K562 (cell line): Measurements from ENCODE around the gene CPN2. TPM values are rescaled to one million over a fixed set of nuclear protein-coding genes. Genes with fewer than 3 reads are reported as not detected.

Experiments used
- ATAC-seq: fragments of 200-7000 bp; cut with Tn5 transposase; 3 replicates; pipeline ENCODE4 v1.9.1; 2020; ENCODE audit warnings: moderate library complexity
- BruUV-seq: library from RNA; stranded (reverse); fragments of 400-500 nt; replicated peaks from 2 replicates; lab custom pipeline; 2021; lab: Mats Ljungman, UMichigan
- CTCF ChIA-PET: fragments of 300-600 bp; formaldehyde crosslinking; extraction: SDS; loops from one replicate; lab custom pipeline; 2021; ENCODE audit warnings: low intra/inter-chr PET ratio; lab: Yijun Ruan, JAX
- POLR2A ChIA-PET: fragments of 300-600, 350-650 bp; sonication (Branson Sonifier 250); formaldehyde crosslinking; extraction: SDS; loops from one replicate; lab custom pipeline; 2021; ENCODE audit warnings: antibody characterized with exemption, inconsistent platforms; lab: Yijun Ruan, JAX
- DNase-seq, 4 experiments: peaks; one replicate each; pipeline versions ENCODE4 v3.0.0 to v3.0.0-alpha.2; 2011 to 2018; ENCODE audit warnings: low spot score in 3 of 4, mixed read lengths in 3 of 4; ENCODE audit errors: extremely low read depth in 1 of 4
- FAIRE-seq: peaks from 2 replicates; lab custom pipeline; 2011; peaks lifted over from hg19 to GRCh38; lab: Jason Lieb, UNC
- H2AFZ ChIP-seq: 2 replicates; pipeline ENCODE4 v1.6.0; 2011; ENCODE audit warnings: low read depth, low read length, control low read depth, inconsistent platforms
- H3K27ac ChIP-seq: fragments of 200-600 bp; 3 replicates; pipeline ENCODE4 v1.8.0; 2011; ENCODE audit warnings: low read depth, mild to moderate bottlenecking, control low read depth, inconsistent platforms, low read length, moderate library complexity, mixed read lengths; ENCODE audit errors: extremely low read depth
- H3K27me3 ChIP-seq, 2 experiments: fragments of 300-600 bp in 1 of 2; 2 replicates in 1 of 2; 3 replicates in 1 of 2; pipeline versions ENCODE4 v1.6.0 to v1.8.0; 2011; ENCODE audit warnings: inconsistent platforms in 2 of 2, low read length in 2 of 2, mild to moderate bottlenecking in 1 of 2, mixed read lengths in 1 of 2, moderate library complexity in 1 of 2; ENCODE audit not compliant: control insufficient read depth in 2 of 2, insufficient read depth in 2 of 2
- H3K36me3 ChIP-seq: fragments of 300-600 bp; 3 replicates; pipeline ENCODE4 v1.8.0; 2011; ENCODE audit warnings: mild to moderate bottlenecking, low read length, inconsistent platforms; ENCODE audit not compliant: control insufficient read depth, insufficient read depth
- H3K4me1 ChIP-seq, 2 experiments: fragments of 200-600 bp in 1 of 2; replicated peaks in 1 of 2; 2 replicates in 1 of 2; 3 replicates in 1 of 2; pipeline versions ENCODE4 v1.5.1 to v1.8.0; 2011; ENCODE audit warnings: inconsistent platforms in 2 of 2, low read length in 2 of 2, mild to moderate bottlenecking in 1 of 2, mixed read lengths in 1 of 2, moderate library complexity in 1 of 2; ENCODE audit not compliant: control insufficient read depth in 2 of 2, insufficient read depth in 2 of 2
- H3K4me2 ChIP-seq: 2 replicates; pipeline ENCODE4 v1.6.1; 2011; ENCODE audit warnings: low read length, control low read depth, inconsistent platforms, mixed read lengths; ENCODE audit not compliant: insufficient read depth
- H3K4me3 ChIP-seq: fragments of 200-600 bp; sonication (generic), shearing (Covaris generic); 2 replicates; pipeline ENCODE4 v1.5.1; 2016; ENCODE audit warnings: control low read depth, inconsistent platforms
- H3K79me2 ChIP-seq: fragments of 200-600 bp; 3 replicates; pipeline ENCODE4 v1.8.0; 2011; ENCODE audit warnings: low read length, inconsistent platforms; ENCODE audit not compliant: control insufficient read depth, insufficient read depth
- H3K9ac ChIP-seq, 2 experiments: 2 replicates each; pipeline versions ENCODE4 v1.6.0 to v1.6.1; 2011; ENCODE audit warnings: low read depth in 2 of 2, low read length in 2 of 2, control low read depth in 1 of 2, inconsistent platforms in 1 of 2, mild to moderate bottlenecking in 1 of 2, mixed read lengths in 1 of 2; ENCODE audit not compliant: insufficient read depth in 1 of 2
- H3K9me1 ChIP-seq: one replicate; pipeline ENCODE4 v1.6.0; 2011; ENCODE audit warnings: inconsistent platforms, mild to moderate bottlenecking, low read length, moderate library complexity; ENCODE audit not compliant: control insufficient read depth, insufficient read depth
- H3K9me3 ChIP-seq: replicated peaks from 2 replicates; pipeline ENCODE4 v1.5.1; 2011; ENCODE audit warnings: low read depth, low read length, inconsistent platforms; ENCODE audit not compliant: control insufficient read depth, insufficient read depth
- H4K20me1 ChIP-seq: replicated peaks from 2 replicates; pipeline ENCODE4 v1.6.1; 2011; ENCODE audit warnings: low read length, inconsistent platforms, mixed read lengths; ENCODE audit not compliant: control insufficient read depth, insufficient read depth
- BHLHE40 ChIP-seq: IDR thresholded peaks from 2 replicates; pipeline ENCODE4 v1.6.1; 2011; ENCODE audit warnings: low read length, improper control_type of control experiment
- BRD9 ChIP-seq: fragments of 450-650 bp; IDR thresholded peaks from 2 replicates; pipeline ENCODE4 v1.6.1; 2018; ENCODE audit warnings: low read depth; ENCODE audit not compliant: partially characterized antibody
- CBFB ChIP-seq: sonication (generic); formaldehyde crosslinking; IDR thresholded peaks from 2 replicates; pipeline ENCODE4 v1.4.0; 2020; ENCODE audit warnings: mild to moderate bottlenecking, missing genetic modification reagents
- EHMT2 ChIP-seq: fragments of 450-650 bp; IDR thresholded peaks from 2 replicates; pipeline ENCODE4 v1.6.1; 2018; ENCODE audit warnings: antibody characterized with exemption
- ERF ChIP-seq: fragments of 450-650 bp; formaldehyde crosslinking; IDR thresholded peaks from 2 replicates; pipeline ENCODE4 v1.4.0; 2020; ENCODE audit warnings: mild to moderate bottlenecking, mixed read lengths
- EZH2 ChIP-seq: IDR thresholded peaks from 2 replicates; pipeline ENCODE4 v1.6.1; 2012; ENCODE audit warnings: low read depth, mild to moderate bottlenecking, inconsistent platforms, low read length, borderline replicate concordance
- FOXA1 ChIP-seq: fragments of 450-650 bp; IDR thresholded peaks from 2 replicates; pipeline ENCODE4 v1.6.1; 2016; ENCODE audit warnings: mild to moderate bottlenecking, borderline replicate concordance
- FOXM1 ChIP-seq, 2 experiments: fragments of 450-650 bp in 1 of 2; sonication (generic) in 1 of 2; formaldehyde crosslinking in 1 of 2; IDR thresholded peaks; 2 replicates each; pipeline versions ENCODE4 v1.6.1 to v1.9.0; 2017 to 2022; ENCODE audit warnings: low read depth in 2 of 2, mild to moderate bottlenecking in 2 of 2, missing genetic modification reagents in 1 of 2, moderate library complexity in 1 of 2
- HIVEP1 ChIP-seq: fragments of 250-450 bp; sonication (Bioruptor Pico); IDR thresholded peaks from 2 replicates; pipeline ENCODE4 v1.4.0; 2020; ENCODE audit warnings: mild to moderate bottlenecking
- MTA1 ChIP-seq: fragments of 450-650 bp; IDR thresholded peaks from 2 replicates; pipeline ENCODE4 v1.6.1; 2017; ENCODE audit warnings: borderline replicate concordance
- NCOA1 ChIP-seq: fragments of 450-650 bp; IDR thresholded peaks from 2 replicates; pipeline ENCODE4 v1.6.1; 2016; ENCODE audit warnings: low read depth
- POLR3A ChIP-seq: IDR thresholded peaks from 2 replicates; pipeline ENCODE4 v1.6.1; 2011; ENCODE audit warnings: borderline replicate concordance, mild to moderate bottlenecking, moderate library complexity; ENCODE audit not compliant: insufficient read length, insufficient read depth; ENCODE audit errors: extremely low read depth
- ZKSCAN8 ChIP-seq: fragments of 200-800 bp; sonication (Bioruptor generic); IDR thresholded peaks from 2 replicates; pipeline ENCODE4 v1.6.1; 2016; ENCODE audit warnings: missing genetic modification characterization, missing compliant biosample characterization
- ZNF561 ChIP-seq: fragments of 450-650 bp; formaldehyde crosslinking; conservative IDR thresholded peaks from 2 replicates; pipeline ENCODE4 v1.4.0; 2020; ENCODE audit warnings: mild to moderate bottlenecking, moderate library complexity
- WGBS: fragments of 100-300 bp; shearing (Covaris generic); methylation state at CpG from one replicate; pipeline ENCODE4 v1.1.6; 2016; ENCODE audit warnings: low coverage, mixed read lengths; ENCODE audit not compliant: insufficient coverage; ENCODE audit errors: missing lambda C conversion rate; 5-methylcytosine and 5-hydroxymethylcytosine counted together
- in situ Hi-C: fragments of 300-500 bp; cut with MboI; formaldehyde crosslinking; loops from 4 replicates; pipeline ENCODE4 v1.15.0; 2018; ENCODE audit warnings: inconsistent platforms, mixed read lengths
- intact Hi-C: fragments of 100-400 bp; cut with micrococcal nuclease; formaldehyde crosslinking; loops from 2 replicates; pipeline ENCODE4 v1.14.2; 2022
- polyA plus RNA-seq, 8 experiments: library from polyadenylated mRNA; depleted of rRNA in 4 of 8; stranded (reverse) in 5 of 8; unstranded in 3 of 8; fragments of >200 nt; fragmentation: Nextera tagmentation in 2 of 8; fragmentation: Illumina TruSeq in 1 of 8; extraction: Ambion mirVana in 2 of 8; extraction: Trizol in 1 of 8; gene quantifications; 2 replicates each; pipeline versions ENCODE4 v1.2.1 to v1.2.3, GENCODE V29; 2011 to 2014; ENCODE audit warnings: inconsistent platforms in 1 of 8, missing spikeins in 1 of 8
- total RNA-seq, 7 experiments: library from RNA; depleted of rRNA in 6 of 7; stranded (reverse); fragments of >200 nt in 6 of 7; fragmentation: Illumina TruSeq in 2 of 7; extraction: Trizol in 2 of 7; gene quantifications; 2 replicates each; pipeline versions ENCODE4 v1.2.1 to v1.2.3, GENCODE V29; 2011 to 2021; ENCODE audit warnings: low replicate concordance in 1 of 7
- TF ChIP-seq, protein P1 (sequence below), 2 experiments: IDR thresholded peaks; 2 replicates each; pipeline ENCODE4 v1.6.1; 2011; ENCODE audit warnings: borderline replicate concordance in 1 of 2, control low read depth in 1 of 2, low read depth in 1 of 2, low read length in 1 of 2, mild to moderate bottlenecking in 1 of 2, mixed read lengths in 1 of 2, moderate library complexity in 1 of 2; ENCODE audit not compliant: insufficient read depth in 1 of 2, insufficient read length in 1 of 2, poor library complexity in 1 of 2, severe bottlenecking in 1 of 2; ENCODE audit errors: extremely low read depth in 1 of 2

Gene CPN2
- total and polyA plus RNA-seq, 9 of the 15 experiments (the other 6 are each of a cell fraction or from before 2014, with no cell fraction given), result not detected

DNA sequence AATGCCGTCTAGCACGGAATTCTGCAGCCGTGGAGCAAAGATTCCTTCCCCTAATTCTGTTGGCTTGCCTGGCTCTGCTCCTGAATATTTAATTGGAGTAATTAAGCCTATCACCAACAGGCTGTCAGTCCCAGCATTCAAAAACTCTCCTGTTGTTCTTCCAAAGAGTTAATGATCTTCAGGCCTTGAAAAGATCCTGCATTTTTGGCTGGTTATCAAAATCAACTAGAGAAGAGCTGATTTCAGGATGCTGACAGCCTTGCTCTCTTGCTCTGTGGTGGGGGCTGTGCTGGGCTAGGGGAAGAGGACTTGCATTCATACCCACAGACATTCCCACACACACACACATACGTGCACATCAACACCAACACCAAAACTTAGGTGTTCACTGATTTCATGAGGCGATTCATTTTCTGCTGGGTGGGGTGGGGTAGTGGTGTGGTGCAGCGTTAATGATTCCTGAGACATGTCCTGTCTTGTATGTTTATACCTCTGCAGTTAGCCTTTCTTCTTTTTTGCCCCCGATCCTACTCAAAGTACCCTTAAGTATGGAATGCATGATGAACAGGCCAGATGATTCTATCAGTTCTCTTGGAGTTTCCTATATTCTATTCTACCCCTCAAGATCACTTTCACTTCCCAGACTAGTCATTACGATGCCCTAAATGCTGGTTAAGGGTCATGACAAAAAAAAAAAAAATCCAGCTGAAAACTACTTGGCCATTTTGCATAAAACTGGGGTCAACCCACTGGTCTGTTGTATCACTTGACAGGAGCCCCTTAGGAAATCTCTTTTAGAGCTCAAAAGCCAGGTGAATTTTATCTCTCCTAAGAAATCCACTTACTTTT is 42.3 kb downstream of the CPN2 start:
- Histone ChIP-seq H3K4me3 (no peak overlapping the region), H3K79me2 (no peaks in the 10 kb centered on the region), H3K9ac (no peak overlapping the region), H3K4me1 (peaks cover 5 to 9% of the 10 kb centered on the region in 2 experiments; a peak in 4 of 5 replicates), H3K9me1 (no peaks in the 10 kb centered on the region), H4K20me1 (no peaks in the 10 kb centered on the region), H3K27ac (no peak overlapping the region), H3K4me2 (no peak overlapping the region), H2AFZ (no peak overlapping the region), H3K9me3 (no peaks in the 10 kb centered on the region; the same call in 1 of the 2 replicates), H3K36me3 (no peaks in the 10 kb centered on the region), H3K27me3 (no peaks in the 10 kb centered on the region)
- DNase-seq, result no peak
- no peak for ATAC-seq
- peak; percentile 59 for FAIRE-seq
- intact Hi-C loops, result no loop called here
- WGBS, result 49% methylated on average over 8 of the region's 8 CpGs
- ChIA-PET CTCF (no interaction called here), POLR2A (interaction anchor here (0.6 to 2.1 kb wide), 5 partner anchors 10 to 172 kb away, joined by 3 to 10 read pairs (median 3); no protein-coding TSS in a partner anchor)
- in situ Hi-C loops, result loop anchor here (25.0 kb wide), 1 partner anchor 1497 kb away; no protein-coding TSS in a partner anchor
- TF ChIP-seq FOXA1 (no peak), EZH2 (no peak), POLR3A (no peak), BHLHE40 (no peak), ERF (no peak), CBFB (CRISPR knock-in tag) (no peak), HIVEP1 (CRISPR knock-in tag) (no peak), BRD9 (no peak), ZKSCAN8 (CRISPR knock-in tag) (no peak), ZNF561 (CRISPR knock-in tag) (no peak), NCOA1 (no peak), MTA1 (no peak), FOXM1 (IDR thresholded peaks at IDR 0.05; ENCODE audit: low read depth) (no peak), FOXM1 (CRISPR knock-in tag; IDR thresholded peaks at IDR 0.05; ENCODE audit: low read depth) (no peak), EHMT2 (no peak)
- TF ChIP-seq, protein P1, sequence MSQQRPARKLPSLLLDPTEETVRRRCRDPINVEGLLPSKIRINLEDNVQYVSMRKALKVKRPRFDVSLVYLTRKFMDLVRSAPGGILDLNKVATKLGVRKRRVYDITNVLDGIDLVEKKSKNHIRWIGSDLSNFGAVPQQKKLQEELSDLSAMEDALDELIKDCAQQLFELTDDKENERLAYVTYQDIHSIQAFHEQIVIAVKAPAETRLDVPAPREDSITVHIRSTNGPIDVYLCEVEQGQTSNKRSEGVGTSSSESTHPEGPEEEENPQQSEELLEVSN (IDR thresholded peaks at IDR 0.05; ENCODE audit: borderline replicate concordance in 1 of 2, extremely low read depth in 1 of 2, insufficient read depth in 1 of 2, insufficient read length in 1 of 2, low read depth in 1 of 2, low read length in 1 of 2, poor library complexity in 1 of 2, severe bottlenecking in 1 of 2), result no peak
- no TSS peak for BruUV-seq
